IMR-90 (cell line): ENCODE results near the gene RASGRP3. TPM values are rescaled to one million over a fixed set of nuclear protein-coding genes. Genes with fewer than 3 reads are reported as not detected.
A peak's percentile ranks its signal among the peaks of the same experiment; 100 is the strongest.

ENCODE experiments used
- ATAC-seq: fragments of 200-7000 bp; cut with Tn5 transposase; 2 replicates; pipeline ENCODE4 v1.9.1; 2020; ENCODE audit warnings: low read depth, mild to moderate bottlenecking, moderate library complexity
- BruUV-seq: library from RNA; stranded (reverse); fragments of 400-500 nt; replicated peaks from 2 replicates; lab custom pipeline; 2021; lab: Mats Ljungman, UMichigan
- CTCF ChIA-PET: fragments of 300-600 bp; formaldehyde crosslinking; extraction: SDS; loops from one replicate; lab custom pipeline; 2021; ENCODE audit warnings: antibody characterized with exemption; lab: Yijun Ruan, JAX
- POLR2A ChIA-PET: fragments of 300-600 bp; sonication (Branson Sonifier 250); formaldehyde crosslinking; loops from one replicate; lab custom pipeline; 2022; ENCODE audit warnings: antibody characterized with exemption; ENCODE audit not compliant: unreplicated experiment; lab: Charles Lee
- DNase-seq: peaks from one replicate; pipeline ENCODE4 v3.0.0; 2013
- H2AFZ ChIP-seq: replicated peaks from 2 replicates; pipeline ENCODE3; 2013; ENCODE audit warnings: low read length, mild to moderate bottlenecking; ENCODE audit not compliant: poor library complexity
- H2AK5ac ChIP-seq: 2 replicates; pipeline ENCODE4 v1.6.1; 2013; ENCODE audit warnings: low read depth, low read length, inconsistent platforms
- H2AK9ac ChIP-seq: replicated peaks from 2 replicates; pipeline ENCODE3; 2013; ENCODE audit warnings: mild to moderate bottlenecking, low read depth, low read length, moderate library complexity; ENCODE audit not compliant: poor library complexity
- H2BK120ac ChIP-seq: 2 replicates; pipeline ENCODE4 v1.6.1; 2013; ENCODE audit warnings: low read depth, low read length, inconsistent platforms
- H2BK15ac ChIP-seq: 3 replicates; pipeline ENCODE4 v1.6.1; 2013; ENCODE audit warnings: low read depth, low read length, inconsistent platforms
- H2BK20ac ChIP-seq: 2 replicates; pipeline ENCODE4 v1.6.1; 2013; ENCODE audit warnings: low read depth, mild to moderate bottlenecking, inconsistent platforms, low read length, moderate library complexity
- H2BK5ac ChIP-seq: 2 replicates; pipeline ENCODE4 v1.6.1; 2013; ENCODE audit warnings: mild to moderate bottlenecking, low read depth, low read length, inconsistent platforms; ENCODE audit not compliant: poor library complexity, severe bottlenecking
- H3K14ac ChIP-seq: replicated peaks from 2 replicates; pipeline ENCODE4 v1.6.1; 2013; ENCODE audit warnings: low read depth, low read length, inconsistent platforms
- H3K18ac ChIP-seq: 2 replicates; pipeline ENCODE4 v1.6.1; 2013; ENCODE audit warnings: low read depth, low read length, control low read depth
- H3K23ac ChIP-seq: 2 replicates; pipeline ENCODE4 v1.6.1; 2013; ENCODE audit warnings: low read depth, low read length, inconsistent platforms
- H3K27ac ChIP-seq: 2 replicates; pipeline ENCODE4 v1.5.1; 2013; ENCODE audit warnings: mild to moderate bottlenecking, control low read depth, low read length; ENCODE audit not compliant: insufficient read depth
- H3K27me3 ChIP-seq: 2 replicates; pipeline ENCODE4 v1.6.1; 2013; ENCODE audit warnings: low read length; ENCODE audit not compliant: control insufficient read depth, insufficient read depth
- H3K36me3 ChIP-seq: 2 replicates; pipeline ENCODE4 v1.6.1; 2013; ENCODE audit warnings: low read length, mixed read lengths; ENCODE audit not compliant: control insufficient read depth, insufficient read depth
- H3K4ac ChIP-seq: 2 replicates; pipeline ENCODE4 v1.6.1; 2013; ENCODE audit warnings: low read depth, low read length, inconsistent platforms
- H3K4me1 ChIP-seq: 2 replicates; pipeline ENCODE4 v1.6.1; 2013; ENCODE audit warnings: low read length, mixed read lengths; ENCODE audit not compliant: control insufficient read depth, insufficient read depth
- H3K4me2 ChIP-seq: 2 replicates; pipeline ENCODE4 v1.6.1; 2013; ENCODE audit warnings: low read depth, mild to moderate bottlenecking, control low read depth, low read length, moderate library complexity
- H3K4me3 ChIP-seq: 2 replicates; pipeline ENCODE4 v1.5.1; 2013; ENCODE audit warnings: low read depth, mild to moderate bottlenecking, control low read depth, low read length, moderate library complexity; ENCODE audit not compliant: insufficient read depth
- H3K56ac ChIP-seq: 2 replicates; pipeline ENCODE4 v1.6.1; 2013; ENCODE audit warnings: low read length, inconsistent platforms; ENCODE audit not compliant: insufficient read depth; ENCODE audit errors: extremely low read depth
- H3K79me1 ChIP-seq, 2 experiments: 2 replicates each; pipeline ENCODE4 v1.6.1; 2013; ENCODE audit warnings: low read length in 2 of 2, inconsistent platforms in 1 of 2, low read depth in 1 of 2
- H3K9ac ChIP-seq: 2 replicates; pipeline ENCODE4 v1.6.1; 2013; ENCODE audit warnings: low read depth, low read length, control low read depth
- H3K9me1 ChIP-seq: 2 replicates; pipeline ENCODE4 v1.6.1; 2013; ENCODE audit warnings: low read length, inconsistent platforms; ENCODE audit not compliant: insufficient read depth
- H3K9me3 ChIP-seq: 2 replicates; pipeline ENCODE4 v1.6.1; 2013; ENCODE audit warnings: low read length; ENCODE audit not compliant: control insufficient read depth, insufficient read depth
- H4K20me1 ChIP-seq: 2 replicates; pipeline ENCODE4 v1.6.1; 2013; ENCODE audit warnings: low read length, inconsistent platforms; ENCODE audit not compliant: insufficient read depth
- H4K5ac ChIP-seq: 2 replicates; pipeline ENCODE4 v1.6.1; 2013; ENCODE audit warnings: mild to moderate bottlenecking, low read depth, low read length, control low read depth
- H4K8ac ChIP-seq, 2 experiments: 2 replicates each; pipeline ENCODE4 v1.6.1; 2013; ENCODE audit warnings: low read depth in 2 of 2, low read length in 2 of 2, control low read depth in 1 of 2, inconsistent platforms in 1 of 2
- H4K91ac ChIP-seq: 2 replicates; pipeline ENCODE4 v1.6.1; 2013; ENCODE audit warnings: low read depth, low read length, inconsistent platforms; ENCODE audit not compliant: insufficient read depth
- CEBPB ChIP-seq: IDR thresholded peaks from 2 replicates; pipeline ENCODE4 v1.6.1; 2012; ENCODE audit warnings: low read depth, low read length, improper control_type of control experiment
- MAZ ChIP-seq: IDR thresholded peaks from 2 replicates; pipeline ENCODE4 v1.6.1; 2012; ENCODE audit warnings: low read depth, mild to moderate bottlenecking, low read length, improper control_type of control experiment, moderate library complexity, borderline replicate concordance
- NFE2L2 ChIP-seq: fragments of 150-350 bp; IDR thresholded peaks from 2 replicates; pipeline ENCODE4 v1.6.1; 2016; ENCODE audit warnings: low read depth, mild to moderate bottlenecking, low read length
- POLR2A ChIP-seq: IDR thresholded peaks from 2 replicates; pipeline ENCODE4 v1.6.1; 2012; ENCODE audit warnings: mild to moderate bottlenecking, low read depth, low read length
- RAD21 ChIP-seq: IDR thresholded peaks from 2 replicates; pipeline ENCODE4 v1.6.1; 2012; ENCODE audit warnings: low read length, improper control_type of control experiment
- RCOR1 ChIP-seq: IDR thresholded peaks from 2 replicates; pipeline ENCODE4 v1.6.1; 2012; ENCODE audit warnings: mild to moderate bottlenecking, low read length, improper control_type of control experiment; ENCODE audit not compliant: insufficient replicate concordance
- SMC3 ChIP-seq: fragments of 150-350 bp; IDR thresholded peaks from 2 replicates; pipeline ENCODE4 v1.6.1; 2016; ENCODE audit warnings: low read depth, mild to moderate bottlenecking, antibody characterized with exemption, low read length, moderate library complexity
- WGBS, 2 experiments: methylation state at CpG; one replicate each; pipeline versions ENCODE4 v1.1.5 to v1.1.7; 2013; ENCODE audit warnings: missing lambda C conversion rate in 2 of 2; ENCODE audit not compliant: insufficient read length in 1 of 2; ENCODE audit errors: extremely low coverage in 2 of 2; 5-methylcytosine and 5-hydroxymethylcytosine counted together
- dilution Hi-C: fragments of 300-500 bp; cut with HindIII; formaldehyde crosslinking; loops from one replicate; pipeline ENCODE4 v1.14.3; 2018; ENCODE audit warnings: low sequenced_read_pairs; ENCODE audit not compliant: unreplicated experiment
- in situ Hi-C: fragments of 300-500 bp; cut with MboI; formaldehyde crosslinking; loops from 3 replicates; pipeline ENCODE4 v1.14.3; 2019; ENCODE audit warnings: low sequenced_read_pairs, inconsistent platforms, mixed read lengths
- intact Hi-C: fragments of 100-400 bp; cut with micrococcal nuclease; formaldehyde crosslinking; loops from 2 replicates; pipeline ENCODE4 v1.10.0; 2022
- polyA plus RNA-seq, 3 experiments: library from polyadenylated mRNA; depleted of rRNA; stranded (reverse); fragments of >200 nt; gene quantifications; 2 replicates each; pipeline ENCODE4 v1.2.3, GENCODE V29; 2012; ENCODE audit warnings: low replicate concordance in 1 of 3
- total RNA-seq: library from RNA; depleted of rRNA; stranded (reverse); fragments of >200 nt; gene quantifications from 2 replicates; pipeline ENCODE4 v1.2.3, GENCODE V29; 2012
- TF ChIP-seq, protein P1 (sequence below): fragments of 150-350 bp; IDR thresholded peaks from 2 replicates; pipeline ENCODE4 v1.6.1; 2016; ENCODE audit warnings: low read depth, mild to moderate bottlenecking, low read length, moderate library complexity, borderline replicate concordance
- TF ChIP-seq, protein P2 (sequence below): fragments of 150-350 bp; IDR thresholded peaks from 2 replicates; pipeline ENCODE4 v1.6.1; 2017; ENCODE audit warnings: mild to moderate bottlenecking, antibody characterized with exemption, low read length, low read depth
- TF ChIP-seq, protein P3 (sequence below): conservative IDR thresholded peaks from 2 replicates; pipeline ENCODE4 v1.5.1; 2012; ENCODE audit warnings: mild to moderate bottlenecking, low read depth, low read length, improper control_type of control experiment

RASGRP3 gene
- total and polyA plus RNA-seq, 2 of the 4 experiments (the other 2 are of a cell fraction): 1.7 to 3.0 TPM

GRCh38 chr2:33599943-33600192 lies 123.4 kb downstream of the RASGRP3 start:
- no peak for DNase-seq
- Histone ChIP-seq H3K56ac (peak overlapping the region; percentile 62; the same call in 1 of the 2 replicates), H3K9me3 (no peaks in the 10 kb centered on the region), H2AFZ (peak overlapping the region; percentile 98), H3K14ac (peak overlapping the region; percentile 66), H4K91ac (no peak overlapping the region), H2AK9ac (no peak overlapping the region), H2AK5ac (0 out of 2 replicates have a peak overlapping the region, but pooled peaks have one; percentile 27), H3K27me3 (no peaks in the 10 kb centered on the region), H3K79me1 (peaks cover 0 to 24% of the 10 kb centered on the region in 2 experiments; a peak in 3 of 4 replicates), H3K27ac (peak overlapping the region; percentile 85), H2BK15ac (no peak overlapping the region; the same call in 2 of the 3 replicates), H3K4me3 (peak overlapping the region; percentile 88), H3K4ac (peak overlapping the region; percentile 72), H3K23ac (peak overlapping the region; percentile 71; the same call in 1 of the 2 replicates), H2BK120ac (peak overlapping the region; percentile 25), H3K9me1 (peaks cover 6% of the 10 kb centered on the region; the same call in 1 of the 2 replicates), H2BK5ac (peak overlapping the region; percentile 86), H3K4me2 (peak overlapping the region; percentile 89), H2BK20ac (0 out of 2 replicates have a peak overlapping the region, but pooled peaks have one; percentile 2), H4K20me1 (peaks cover 4% of the 10 kb centered on the region; the same call in 1 of the 2 replicates), H3K4me1 (peaks cover 6% of the 10 kb centered on the region), H4K5ac (peak overlapping the region; percentile 86; the same call in 1 of the 2 replicates), H3K18ac (peak overlapping the region; percentile 78; the same call in 1 of the 2 replicates), H3K9ac (peak overlapping the region; percentile 90), H3K36me3 (0 out of 2 replicates have a peak, but pooled peaks cover 1% of the 10 kb centered on the region), H4K8ac (peak overlapping the region; percentile 79 to 93)
- WGBS, 2 experiments: 17% methylated on average over 1 of the region's 3 CpGs; no CpG with 5 or more reads in 1 of the 2 experiments
- intact Hi-C loops (no loop called here), dilution Hi-C loops (no loop called here), in situ Hi-C loops (no loop called here)
- no peak for ATAC-seq
- no peak for TF ChIP-seq SMC3
- TF ChIP-seq MAZ: no peak
- TF ChIP-seq NFE2L2: no peak
- no peak for TF ChIP-seq RAD21
- TF ChIP-seq RCOR1: no peak
- no peak for TF ChIP-seq CEBPB
- TF ChIP-seq POLR2A: no peak
- TF ChIP-seq, protein P1, sequence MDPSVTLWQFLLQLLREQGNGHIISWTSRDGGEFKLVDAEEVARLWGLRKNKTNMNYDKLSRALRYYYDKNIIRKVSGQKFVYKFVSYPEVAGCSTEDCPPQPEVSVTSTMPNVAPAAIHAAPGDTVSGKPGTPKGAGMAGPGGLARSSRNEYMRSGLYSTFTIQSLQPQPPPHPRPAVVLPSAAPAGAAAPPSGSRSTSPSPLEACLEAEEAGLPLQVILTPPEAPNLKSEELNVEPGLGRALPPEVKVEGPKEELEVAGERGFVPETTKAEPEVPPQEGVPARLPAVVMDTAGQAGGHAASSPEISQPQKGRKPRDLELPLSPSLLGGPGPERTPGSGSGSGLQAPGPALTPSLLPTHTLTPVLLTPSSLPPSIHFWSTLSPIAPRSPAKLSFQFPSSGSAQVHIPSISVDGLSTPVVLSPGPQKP: no peak
- TF ChIP-seq, protein P2, sequence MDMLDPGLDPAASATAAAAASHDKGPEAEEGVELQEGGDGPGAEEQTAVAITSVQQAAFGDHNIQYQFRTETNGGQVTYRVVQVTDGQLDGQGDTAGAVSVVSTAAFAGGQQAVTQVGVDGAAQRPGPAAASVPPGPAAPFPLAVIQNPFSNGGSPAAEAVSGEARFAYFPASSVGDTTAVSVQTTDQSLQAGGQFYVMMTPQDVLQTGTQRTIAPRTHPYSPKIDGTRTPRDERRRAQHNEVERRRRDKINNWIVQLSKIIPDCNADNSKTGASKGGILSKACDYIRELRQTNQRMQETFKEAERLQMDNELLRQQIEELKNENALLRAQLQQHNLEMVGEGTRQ: no peak
- TF ChIP-seq, protein P3, sequence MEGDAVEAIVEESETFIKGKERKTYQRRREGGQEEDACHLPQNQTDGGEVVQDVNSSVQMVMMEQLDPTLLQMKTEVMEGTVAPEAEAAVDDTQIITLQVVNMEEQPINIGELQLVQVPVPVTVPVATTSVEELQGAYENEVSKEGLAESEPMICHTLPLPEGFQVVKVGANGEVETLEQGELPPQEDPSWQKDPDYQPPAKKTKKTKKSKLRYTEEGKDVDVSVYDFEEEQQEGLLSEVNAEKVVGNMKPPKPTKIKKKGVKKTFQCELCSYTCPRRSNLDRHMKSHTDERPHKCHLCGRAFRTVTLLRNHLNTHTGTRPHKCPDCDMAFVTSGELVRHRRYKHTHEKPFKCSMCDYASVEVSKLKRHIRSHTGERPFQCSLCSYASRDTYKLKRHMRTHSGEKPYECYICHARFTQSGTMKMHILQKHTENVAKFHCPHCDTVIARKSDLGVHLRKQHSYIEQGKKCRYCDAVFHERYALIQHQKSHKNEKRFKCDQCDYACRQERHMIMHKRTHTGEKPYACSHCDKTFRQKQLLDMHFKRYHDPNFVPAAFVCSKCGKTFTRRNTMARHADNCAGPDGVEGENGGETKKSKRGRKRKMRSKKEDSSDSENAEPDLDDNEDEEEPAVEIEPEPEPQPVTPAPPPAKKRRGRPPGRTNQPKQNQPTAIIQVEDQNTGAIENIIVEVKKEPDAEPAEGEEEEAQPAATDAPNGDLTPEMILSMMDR: no peak
- CTCF ChIA-PET: interaction anchor here (0.6 kb wide), 1 partner anchor 112 kb away, joined by 3 read pairs; no protein-coding TSS in a partner anchor
- no TSS peak for BruUV-seq
- POLR2A ChIA-PET: no interaction called here
